OCI-LY7 (cell line): ENCODE data around the gene ZHX3. TPM values are rescaled to one million over a fixed set of nuclear protein-coding genes. Genes with fewer than 3 reads are reported as not detected.

Experiments used
- BruUV-seq: library from RNA; stranded (reverse); fragments of 400-500 nt; replicated peaks from 2 replicates; lab custom pipeline; 2021; lab: Mats Ljungman, UMichigan
- CTCF ChIA-PET: fragments of 300-600 bp; sonication (Branson Sonifier 250); formaldehyde crosslinking; loops from one replicate; lab custom pipeline; 2022; ENCODE audit warnings: antibody characterized with exemption; ENCODE audit not compliant: unreplicated experiment; lab: Charles Lee
- POLR2A ChIA-PET: fragments of 300-600 bp; sonication (Branson Sonifier 250); formaldehyde crosslinking; loops from one replicate; lab custom pipeline; 2022; ENCODE audit warnings: antibody characterized with exemption; lab: Charles Lee
- DNase-seq: peaks from one replicate; pipeline ENCODE4 v3.0.0-alpha.2; 2015; ENCODE audit warnings: low spot score
- H2AFZ ChIP-seq: fragments of 200-600 bp; sonication (generic), shearing (Covaris generic); 2 replicates; pipeline ENCODE4 v1.6.1; 2014; ENCODE audit warnings: mild to moderate bottlenecking, antibody characterized with exemption, low read length, moderate library complexity
- H3K27ac ChIP-seq: fragments of 200-600 bp; sonication (generic); 2 replicates; pipeline ENCODE4 v1.5.1; 2014; ENCODE audit warnings: mixed run types, low read depth, mild to moderate bottlenecking, moderate library complexity, low read length, inconsistent platforms; ENCODE audit not compliant: poor library complexity, severe bottlenecking
- H3K36me3 ChIP-seq: fragments of 200-600 bp; sonication (generic); 2 replicates; pipeline ENCODE4 v1.6.1; 2014; ENCODE audit warnings: mild to moderate bottlenecking, antibody characterized with exemption, low read length, moderate library complexity, mixed read lengths; ENCODE audit not compliant: insufficient read depth
- H3K4me1 ChIP-seq: fragments of 200-600 bp; sonication (generic); 2 replicates; pipeline ENCODE4 v1.5.1; 2014; ENCODE audit warnings: mild to moderate bottlenecking, low read length; ENCODE audit not compliant: insufficient read depth, poor library complexity, severe bottlenecking
- H3K4me2 ChIP-seq: fragments of 200-600 bp; sonication (generic); 2 replicates; pipeline ENCODE4 v1.6.1; 2014; ENCODE audit warnings: mild to moderate bottlenecking, low read length
- H3K4me3 ChIP-seq: fragments of 200-600 bp; sonication (generic); 2 replicates; pipeline ENCODE4 v1.5.1; 2014; ENCODE audit warnings: mild to moderate bottlenecking, low read depth, low read length; ENCODE audit not compliant: poor library complexity, severe bottlenecking
- H3K79me2 ChIP-seq: fragments of 200-600 bp; sonication (generic); 2 replicates; pipeline ENCODE4 v1.6.1; 2016; ENCODE audit warnings: low read depth, mild to moderate bottlenecking, low read length, moderate library complexity, mixed read lengths; ENCODE audit not compliant: insufficient read depth
- H3K9me2 ChIP-seq: fragments of 200-600 bp; sonication (generic); 2 replicates; pipeline ENCODE4 v1.6.1; 2016; ENCODE audit warnings: mild to moderate bottlenecking, low read length, mixed read lengths; ENCODE audit not compliant: insufficient read depth
- H3K9me3 ChIP-seq: fragments of 200-600 bp; sonication (generic); 2 replicates; pipeline ENCODE4 v1.6.1; 2014; ENCODE audit warnings: mild to moderate bottlenecking, mixed run types, low read length, mixed read lengths
- H4K20me1 ChIP-seq: fragments of 200-600 bp; sonication (generic); 2 replicates; pipeline ENCODE4 v1.6.1; 2014; ENCODE audit warnings: mild to moderate bottlenecking, antibody characterized with exemption, low read length, moderate library complexity, mixed read lengths; ENCODE audit not compliant: insufficient read depth
- EZH2phosphoT487 ChIP-seq: fragments of 200-600 bp; sonication (generic); IDR thresholded peaks from 2 replicates; pipeline ENCODE4 v1.6.1; 2018; ENCODE audit warnings: low read depth, borderline replicate concordance, mild to moderate bottlenecking, mixed run types, antibody characterized with exemption, low read length, moderate library complexity, mixed read lengths
- intact Hi-C: fragments of 100-400 bp; cut with micrococcal nuclease; formaldehyde crosslinking; loops from one replicate; pipeline ENCODE4 v1.10.0; 2022; ENCODE audit not compliant: unreplicated experiment
- total RNA-seq, 2 experiments: library from RNA; depleted of rRNA in 1 of 2; stranded (reverse); fragments of >200 nt in 1 of 2; shearing (Covaris generic) in 1 of 2; gene quantifications; 2 replicates each; pipeline ENCODE4 v1.2.3, GENCODE V29; 2014 to 2022
- TF ChIP-seq, protein P1 (sequence below): fragments of 200-600 bp; sonication (generic); conservative IDR thresholded peaks from 2 replicates; pipeline ENCODE4 v1.5.1; 2014; ENCODE audit warnings: mild to moderate bottlenecking, antibody characterized with exemption, low read length, moderate library complexity, mixed read lengths

The ZHX3 gene
- total RNA-seq, 2 experiments from 2014 or later: 5.8 to 16.9 TPM

DNA sequence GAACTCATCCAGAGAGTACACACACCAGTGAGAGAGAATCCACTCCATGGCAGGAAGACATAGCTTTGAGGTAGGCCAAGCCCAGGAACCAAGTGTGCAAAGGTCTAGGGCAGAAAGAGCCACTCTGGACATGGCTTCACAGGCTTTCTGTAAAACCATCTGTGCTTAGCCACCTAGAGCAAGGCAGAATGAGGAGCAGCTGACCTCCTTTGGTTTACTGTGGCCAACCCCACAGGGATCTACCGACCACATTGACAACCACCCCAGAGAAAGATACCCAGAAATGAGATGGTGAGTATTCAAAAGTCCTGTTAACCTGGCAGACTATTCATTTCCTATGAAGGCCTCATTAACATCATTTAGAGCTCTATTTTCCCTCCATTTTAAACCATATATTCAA, 10.5 kb downstream of the ZHX3 start:
- POLR2A ChIA-PET: interaction anchor here (0.6 to 2.0 kb wide), 2 partner anchors 11 to 37 kb away, joined by 4 to 5 read pairs; no protein-coding TSS in a partner anchor
- intact Hi-C loops: no loop called here
- Histone ChIP-seq H3K9me3 (peaks cover 5% of the 10 kb centered on the region; the same call in 1 of the 2 replicates), H3K27ac (no peak overlapping the region), H3K36me3 (no peaks in the 10 kb centered on the region; the same call in 1 of the 2 replicates), H3K4me1 (peaks cover 36% of the 10 kb centered on the region), H3K9me2 (no peaks in the 10 kb centered on the region), H2AFZ (no peak overlapping the region), H3K4me3 (no peak overlapping the region), H4K20me1 (no peaks in the 10 kb centered on the region), H3K79me2 (no peaks in the 10 kb centered on the region), H3K4me2 (peak overlapping the region; percentile 68; the same call in 1 of the 2 replicates)
- TF ChIP-seq, protein P1, sequence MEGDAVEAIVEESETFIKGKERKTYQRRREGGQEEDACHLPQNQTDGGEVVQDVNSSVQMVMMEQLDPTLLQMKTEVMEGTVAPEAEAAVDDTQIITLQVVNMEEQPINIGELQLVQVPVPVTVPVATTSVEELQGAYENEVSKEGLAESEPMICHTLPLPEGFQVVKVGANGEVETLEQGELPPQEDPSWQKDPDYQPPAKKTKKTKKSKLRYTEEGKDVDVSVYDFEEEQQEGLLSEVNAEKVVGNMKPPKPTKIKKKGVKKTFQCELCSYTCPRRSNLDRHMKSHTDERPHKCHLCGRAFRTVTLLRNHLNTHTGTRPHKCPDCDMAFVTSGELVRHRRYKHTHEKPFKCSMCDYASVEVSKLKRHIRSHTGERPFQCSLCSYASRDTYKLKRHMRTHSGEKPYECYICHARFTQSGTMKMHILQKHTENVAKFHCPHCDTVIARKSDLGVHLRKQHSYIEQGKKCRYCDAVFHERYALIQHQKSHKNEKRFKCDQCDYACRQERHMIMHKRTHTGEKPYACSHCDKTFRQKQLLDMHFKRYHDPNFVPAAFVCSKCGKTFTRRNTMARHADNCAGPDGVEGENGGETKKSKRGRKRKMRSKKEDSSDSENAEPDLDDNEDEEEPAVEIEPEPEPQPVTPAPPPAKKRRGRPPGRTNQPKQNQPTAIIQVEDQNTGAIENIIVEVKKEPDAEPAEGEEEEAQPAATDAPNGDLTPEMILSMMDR: no peak
- TF ChIP-seq EZH2phosphoT487: no peak
- CTCF ChIA-PET: no interaction called here
- DNase-seq: no peak
- BruUV-seq: no TSS peak

GRCh38 chr20:41306061-41306727, 11.3 kb downstream of the ZHX3 start:
- no peak overlapping the region for H3K27ac ChIP-seq

More at GRCh38 chr20:41306061-41306727, 11.3 kb downstream of the ZHX3 start:
- H4K20me1 ChIP-seq: no peaks in the 10 kb centered on the region
- no peak for TF ChIP-seq EZH2phosphoT487
- TF ChIP-seq, protein P1: no peak
- H2AFZ ChIP-seq: no peak overlapping the region; the same call in 1 of the 2 replicates
- peak; percentile 47 for DNase-seq
- CTCF ChIA-PET: no interaction called here
- no peaks in the 10 kb centered on the region for H3K9me2 ChIP-seq
- peaks cover 36% of the 10 kb centered on the region for H3K4me1 ChIP-seq
- H3K9me3 ChIP-seq: no peaks in the 10 kb centered on the region
- H3K79me2 ChIP-seq: no peaks in the 10 kb centered on the region
- no TSS peak for BruUV-seq
- H3K4me2 ChIP-seq: peak overlapping the region; percentile 68
- intact Hi-C loops: no loop called here
- peak overlapping the region; percentile 20 for H3K4me3 ChIP-seq
- POLR2A ChIA-PET: interaction anchor here (1.3 to 2.0 kb wide), 2 partner anchors 8 to 12 kb away, joined by 3 to 5 read pairs; no protein-coding TSS in a partner anchor
- no peaks in the 10 kb centered on the region for H3K36me3 ChIP-seq
